Lower lobe of right lung (tissue), 2 donors: ENCODE measurements around the gene SLIT3. TPM values are rescaled to one million over a fixed set of nuclear protein-coding genes. Genes with fewer than 3 reads are reported as not detected.

Experiments used
- ATAC-seq, 2 donors: fragments of 200-7000 bp; cut with Tn5 transposase; one replicate each; pipeline ENCODE4 v1.9.1; 2020 to 2022; ENCODE audit warnings: mild to moderate bottlenecking in 2 of 2, moderate library complexity in 2 of 2
- DNase-seq: peaks from one replicate; pipeline ENCODE4 v3.0.0-alpha.2; 2020
- H3K27ac ChIP-seq: fragments of 200-600 bp; one replicate; pipeline ENCODE4 v1.8.0; 2022
- H3K27me3 ChIP-seq: fragments of 200-600 bp; one replicate; pipeline ENCODE4 v1.8.0; 2022; ENCODE audit warnings: low read depth
- H3K36me3 ChIP-seq: fragments of 200-600 bp; one replicate; pipeline ENCODE4 v1.8.0; 2022; ENCODE audit warnings: mild to moderate bottlenecking
- H3K4me1 ChIP-seq: fragments of 200-600 bp; one replicate; pipeline ENCODE4 v1.8.0; 2022
- H3K4me3 ChIP-seq: fragments of 200-600 bp; one replicate; pipeline ENCODE4 v1.8.0; 2022; ENCODE audit warnings: mild to moderate bottlenecking
- H3K9me3 ChIP-seq: fragments of 200-600 bp; one replicate; pipeline ENCODE4 v1.8.0; 2022
- intact Hi-C: fragments of 100-400 bp; cut with DNase I; formaldehyde crosslinking; loops from one replicate; pipeline ENCODE4 v1.11.0; 2022
- total RNA-seq: library from RNA; stranded (reverse); fragmentation: NEBNext Ultra II Directional; extraction: Animal tissue kit (Norgen Biotek cat#: 25700); gene quantifications from one replicate; pipeline ENCODE4 v1.2.1, GENCODE V29; 2021
- TF ChIP-seq, protein P1 (sequence below): fragments of 200-600 bp; IDR thresholded peaks from one replicate; pipeline ENCODE4 v1.8.0; 2022; ENCODE audit warnings: antibody characterized with exemption, mild to moderate bottlenecking
- donor health status: DM: no; HTN: yes; CAD: no; lungs with severe emphysema.

SLIT3 gene
- total RNA-seq, 1 donor from 2014 or later, result 48.6 TPM

DNA sequence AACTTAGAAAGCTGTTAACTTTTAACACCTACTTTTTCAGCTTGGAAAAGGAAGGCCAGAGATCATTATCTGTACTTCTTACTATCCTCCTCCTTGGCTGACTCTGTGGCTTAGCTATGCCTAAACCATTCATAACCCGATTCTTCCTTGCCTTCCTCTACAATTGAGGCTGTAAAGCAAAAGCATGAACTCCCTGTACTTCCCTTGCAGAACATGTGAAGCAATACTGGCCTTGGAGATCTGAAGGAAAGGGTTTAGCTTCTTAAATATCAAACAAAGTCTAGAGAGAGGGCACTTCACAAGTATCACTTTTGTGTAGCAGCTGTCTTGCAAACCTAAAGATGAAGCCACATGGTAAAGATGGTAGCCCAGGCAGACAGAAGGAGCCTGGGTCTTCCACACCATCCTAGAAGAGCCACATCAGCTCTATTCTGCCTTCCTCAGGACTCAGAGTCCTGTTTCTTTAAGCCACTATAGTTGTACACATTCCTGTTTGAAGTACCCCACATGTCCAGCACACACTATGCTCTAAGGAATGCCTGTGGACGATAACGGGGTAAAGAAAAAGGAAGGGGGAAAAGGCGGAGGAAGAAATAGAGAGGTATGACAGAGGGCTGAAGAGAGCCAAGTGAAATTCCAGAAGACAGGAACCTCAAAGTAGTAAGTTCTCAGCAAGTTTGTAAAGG lies 169.2 kb downstream of the SLIT3 start:
- peaks cover 15% of the 10 kb centered on the region for H3K4me1 ChIP-seq
- TF ChIP-seq, protein P1, sequence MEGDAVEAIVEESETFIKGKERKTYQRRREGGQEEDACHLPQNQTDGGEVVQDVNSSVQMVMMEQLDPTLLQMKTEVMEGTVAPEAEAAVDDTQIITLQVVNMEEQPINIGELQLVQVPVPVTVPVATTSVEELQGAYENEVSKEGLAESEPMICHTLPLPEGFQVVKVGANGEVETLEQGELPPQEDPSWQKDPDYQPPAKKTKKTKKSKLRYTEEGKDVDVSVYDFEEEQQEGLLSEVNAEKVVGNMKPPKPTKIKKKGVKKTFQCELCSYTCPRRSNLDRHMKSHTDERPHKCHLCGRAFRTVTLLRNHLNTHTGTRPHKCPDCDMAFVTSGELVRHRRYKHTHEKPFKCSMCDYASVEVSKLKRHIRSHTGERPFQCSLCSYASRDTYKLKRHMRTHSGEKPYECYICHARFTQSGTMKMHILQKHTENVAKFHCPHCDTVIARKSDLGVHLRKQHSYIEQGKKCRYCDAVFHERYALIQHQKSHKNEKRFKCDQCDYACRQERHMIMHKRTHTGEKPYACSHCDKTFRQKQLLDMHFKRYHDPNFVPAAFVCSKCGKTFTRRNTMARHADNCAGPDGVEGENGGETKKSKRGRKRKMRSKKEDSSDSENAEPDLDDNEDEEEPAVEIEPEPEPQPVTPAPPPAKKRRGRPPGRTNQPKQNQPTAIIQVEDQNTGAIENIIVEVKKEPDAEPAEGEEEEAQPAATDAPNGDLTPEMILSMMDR, result no peak
- no peaks in the 10 kb centered on the region for H3K9me3 ChIP-seq
- DNase-seq (no peak), ATAC-seq (peak; percentile 74 to 85)
- H3K27me3 ChIP-seq, result no peaks in the 10 kb centered on the region
- H3K27ac ChIP-seq, result no peak overlapping the region
- intact Hi-C loops, result no loop called here
- no peaks in the 10 kb centered on the region for H3K36me3 ChIP-seq
- no peak overlapping the region for H3K4me3 ChIP-seq

DNA sequence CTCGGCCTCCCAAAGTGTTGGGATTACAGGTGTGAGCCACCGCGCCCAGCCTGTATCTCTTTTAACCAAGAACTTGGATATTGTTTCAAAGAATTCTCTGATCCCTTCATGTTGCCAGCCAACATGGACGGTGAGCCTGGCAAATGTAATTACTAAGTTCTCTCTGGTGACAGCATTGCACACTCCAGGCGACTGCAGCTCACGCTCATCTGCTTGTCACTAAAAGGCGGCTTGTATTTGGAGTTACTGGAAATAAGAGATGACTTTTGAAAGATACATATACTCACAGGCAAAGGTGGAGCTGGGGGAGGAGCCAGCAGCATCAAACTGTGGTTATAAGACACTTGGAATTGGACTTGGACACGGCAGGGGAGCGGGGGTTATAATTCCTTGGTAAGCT lies 172.3 kb downstream of the SLIT3 start:
- peaks cover 15% of the 10 kb centered on the region for H3K4me1 ChIP-seq
- TF ChIP-seq, protein P1, result no peak
- H3K4me3 ChIP-seq, result no peak overlapping the region
- no peaks in the 10 kb centered on the region for H3K9me3 ChIP-seq
- H3K27ac ChIP-seq, result no peak overlapping the region
- no peaks in the 10 kb centered on the region for H3K27me3 ChIP-seq
- intact Hi-C loops, result no loop called here
- no peak for ATAC-seq
- H3K36me3 ChIP-seq, result no peaks in the 10 kb centered on the region
- DNase-seq, result no peak

DNA sequence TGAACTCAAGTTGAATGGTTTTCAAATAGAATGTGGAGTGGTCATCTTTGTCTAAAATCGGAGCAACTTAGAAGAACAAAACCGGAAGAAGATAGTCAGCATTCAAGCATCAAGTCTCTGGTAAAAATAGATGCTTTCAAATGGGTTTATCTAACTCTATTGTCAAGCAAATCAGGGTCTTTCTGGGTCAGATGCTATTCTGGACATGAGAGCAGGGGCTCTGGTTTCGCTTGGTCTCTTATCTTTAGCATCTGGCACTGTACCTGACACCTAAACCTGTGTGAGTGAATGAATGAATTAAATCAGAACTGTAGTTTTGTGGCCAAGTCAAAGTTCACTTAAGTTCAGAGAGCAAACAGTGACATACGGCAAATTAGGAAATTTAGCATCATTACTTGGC lies 173.5 kb downstream of the SLIT3 start:
- Histone ChIP-seq H3K27me3 (no peaks in the 10 kb centered on the region), H3K9me3 (no peaks in the 10 kb centered on the region), H3K4me3 (no peak overlapping the region), H3K4me1 (peaks cover 13% of the 10 kb centered on the region), H3K27ac (no peak overlapping the region), H3K36me3 (no peaks in the 10 kb centered on the region)
- ATAC-seq (no peak), DNase-seq (no peak)
- TF ChIP-seq, protein P1, result no peak
- intact Hi-C loops, result no loop called here

DNA sequence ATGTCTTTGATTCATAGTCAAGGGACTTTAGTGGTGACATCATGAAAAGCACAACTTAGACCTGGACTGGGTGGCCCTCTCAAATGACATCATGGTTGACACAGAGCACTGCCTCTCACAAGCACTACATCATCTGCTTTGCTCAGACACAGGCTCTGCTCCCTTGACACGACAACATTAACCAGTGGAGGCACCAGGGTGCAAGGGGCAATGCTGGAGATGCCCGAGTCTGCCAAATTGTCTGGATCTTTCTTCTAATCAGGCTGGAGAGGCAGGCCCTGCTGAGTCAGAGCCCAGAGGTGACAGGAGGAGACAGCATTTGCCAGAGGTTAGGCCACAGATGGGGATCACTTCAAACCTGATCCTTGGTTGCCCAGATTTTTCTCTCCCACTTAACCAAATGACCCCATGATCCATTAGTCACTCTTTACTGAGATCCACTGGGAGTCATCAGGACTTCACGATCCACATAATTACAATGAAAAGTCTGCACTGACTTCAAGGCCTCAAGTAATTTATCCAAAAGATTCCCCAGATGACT lies 174.4 kb downstream of the SLIT3 start:
- H3K9me3 ChIP-seq, result no peaks in the 10 kb centered on the region
- ATAC-seq (no peak), DNase-seq (no peak)
- no peak overlapping the region for H3K27ac ChIP-seq
- H3K36me3 ChIP-seq, result no peaks in the 10 kb centered on the region
- TF ChIP-seq, protein P1, result no peak
- no peak overlapping the region for H3K4me3 ChIP-seq
- peaks cover 4% of the 10 kb centered on the region for H3K4me1 ChIP-seq
- H3K27me3 ChIP-seq, result no peaks in the 10 kb centered on the region
- intact Hi-C loops, result no loop called here

DNA sequence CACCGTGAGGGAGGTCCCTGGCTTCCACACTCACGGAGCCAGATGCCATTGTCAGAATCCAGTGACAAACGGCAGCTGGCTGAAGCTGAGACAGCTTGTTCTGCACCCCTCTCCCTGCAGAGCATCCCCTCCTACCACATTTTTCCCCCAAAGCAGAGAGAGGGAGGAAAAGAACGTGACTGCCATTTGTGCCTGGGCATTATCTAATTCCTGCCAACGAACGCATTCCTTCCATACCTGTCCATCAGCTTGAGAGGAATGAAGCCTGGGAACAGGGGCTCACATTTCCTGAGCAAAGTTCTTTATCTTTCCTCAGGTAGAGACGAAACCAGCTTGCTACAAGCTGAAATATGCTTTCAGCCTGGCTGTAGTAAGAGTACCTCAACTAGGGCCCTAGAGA lies 175.4 kb downstream of the SLIT3 start:
- no peak overlapping the region for H3K27ac ChIP-seq
- no peaks in the 10 kb centered on the region for H3K36me3 ChIP-seq
- H3K27me3 ChIP-seq, result no peaks in the 10 kb centered on the region
- TF ChIP-seq, protein P1, result no peak
- no peaks in the 10 kb centered on the region for H3K9me3 ChIP-seq
- no peak for DNase-seq
- H3K4me3 ChIP-seq, result no peak overlapping the region
- intact Hi-C loops, result no loop called here
- no peaks in the 10 kb centered on the region for H3K4me1 ChIP-seq
- ATAC-seq, result no peak
